IPS DF 4.7 (cell line): ENCODE results near the gene ARAP3.
"Not testable (repeated sequence)": the region's sequence is repeated elsewhere in the genome, so short reads cannot be mapped to it uniquely, and the experiment has no call there.

Experiments used
- DNase-seq: peaks from one replicate; pipeline ENCODE4 v3.0.0-alpha.2; 2013; ENCODE audit warnings: low spot score; ENCODE audit errors: extremely low read depth

ARAP3 gene, protein sequence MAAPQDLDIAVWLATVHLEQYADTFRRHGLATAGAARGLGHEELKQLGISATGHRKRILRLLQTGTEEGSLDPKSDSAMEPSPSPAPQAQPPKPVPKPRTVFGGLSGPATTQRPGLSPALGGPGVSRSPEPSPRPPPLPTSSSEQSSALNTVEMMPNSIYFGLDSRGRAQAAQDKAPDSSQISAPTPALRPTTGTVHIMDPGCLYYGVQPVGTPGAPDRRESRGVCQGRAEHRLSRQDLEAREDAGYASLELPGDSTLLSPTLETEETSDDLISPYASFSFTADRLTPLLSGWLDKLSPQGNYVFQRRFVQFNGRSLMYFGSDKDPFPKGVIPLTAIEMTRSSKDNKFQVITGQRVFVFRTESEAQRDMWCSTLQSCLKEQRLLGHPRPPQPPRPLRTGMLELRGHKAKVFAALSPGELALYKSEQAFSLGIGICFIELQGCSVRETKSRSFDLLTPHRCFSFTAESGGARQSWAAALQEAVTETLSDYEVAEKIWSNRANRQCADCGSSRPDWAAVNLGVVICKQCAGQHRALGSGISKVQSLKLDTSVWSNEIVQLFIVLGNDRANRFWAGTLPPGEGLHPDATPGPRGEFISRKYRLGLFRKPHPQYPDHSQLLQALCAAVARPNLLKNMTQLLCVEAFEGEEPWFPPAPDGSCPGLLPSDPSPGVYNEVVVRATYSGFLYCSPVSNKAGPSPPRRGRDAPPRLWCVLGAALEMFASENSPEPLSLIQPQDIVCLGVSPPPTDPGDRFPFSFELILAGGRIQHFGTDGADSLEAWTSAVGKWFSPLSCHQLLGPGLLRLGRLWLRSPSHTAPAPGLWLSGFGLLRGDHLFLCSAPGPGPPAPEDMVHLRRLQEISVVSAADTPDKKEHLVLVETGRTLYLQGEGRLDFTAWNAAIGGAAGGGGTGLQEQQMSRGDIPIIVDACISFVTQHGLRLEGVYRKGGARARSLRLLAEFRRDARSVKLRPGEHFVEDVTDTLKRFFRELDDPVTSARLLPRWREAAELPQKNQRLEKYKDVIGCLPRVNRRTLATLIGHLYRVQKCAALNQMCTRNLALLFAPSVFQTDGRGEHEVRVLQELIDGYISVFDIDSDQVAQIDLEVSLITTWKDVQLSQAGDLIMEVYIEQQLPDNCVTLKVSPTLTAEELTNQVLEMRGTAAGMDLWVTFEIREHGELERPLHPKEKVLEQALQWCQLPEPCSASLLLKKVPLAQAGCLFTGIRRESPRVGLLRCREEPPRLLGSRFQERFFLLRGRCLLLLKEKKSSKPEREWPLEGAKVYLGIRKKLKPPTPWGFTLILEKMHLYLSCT (N-terminal part only)

DNA sequence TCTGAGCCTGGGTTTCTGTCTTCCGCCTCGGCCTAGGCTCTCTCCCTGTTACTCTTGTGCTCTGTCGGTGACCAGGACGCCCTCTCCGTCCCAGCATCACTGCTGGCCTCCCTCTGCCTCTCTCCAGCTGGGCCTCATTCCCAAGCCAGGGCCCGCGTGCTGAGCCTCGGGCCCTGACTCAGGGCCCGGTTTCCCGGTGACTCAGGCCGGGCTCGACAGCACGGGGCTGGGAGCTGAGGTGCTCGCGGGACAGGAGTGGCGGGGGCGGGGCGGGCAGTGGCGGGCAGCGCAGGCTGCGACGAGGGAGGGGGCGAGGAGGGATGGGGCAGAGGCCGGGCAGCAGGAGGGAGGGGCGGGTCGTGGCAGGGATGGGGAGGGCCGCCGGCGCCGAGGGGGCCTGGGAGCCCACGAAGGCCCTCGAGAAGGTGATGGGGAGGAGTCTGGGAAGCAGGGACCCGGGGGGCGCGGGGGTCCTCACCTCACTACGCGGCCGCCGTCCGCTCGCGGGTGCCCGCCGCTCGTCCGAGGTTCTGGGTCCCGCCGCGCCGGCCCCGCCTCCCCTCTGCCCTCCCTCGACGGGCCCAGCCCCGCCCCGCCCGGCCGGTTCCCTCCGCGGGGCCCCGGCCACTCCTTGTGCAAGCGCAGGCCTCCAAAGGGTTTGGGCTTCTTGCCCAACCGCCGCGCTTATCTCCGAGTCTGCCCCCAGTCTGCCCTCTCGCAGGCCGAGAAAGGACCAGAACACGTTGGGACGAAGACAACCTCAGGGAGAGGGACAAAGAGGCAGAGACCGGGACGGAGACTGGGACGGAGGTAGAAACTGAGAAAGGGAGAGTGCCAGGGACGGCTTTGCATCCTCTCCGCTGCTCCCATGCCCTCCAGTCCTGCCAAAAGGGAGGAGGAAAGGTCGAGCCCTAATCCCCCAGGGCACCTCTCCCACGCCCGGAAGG, at the start of gene ARAP3:
ARAP3 (minus strand) TSS at position 536 of the 947 bp plus-strand sequence. CDS start 1,744 bp downstream, outside the sequence.
- no peak for DNase-seq

DNA sequence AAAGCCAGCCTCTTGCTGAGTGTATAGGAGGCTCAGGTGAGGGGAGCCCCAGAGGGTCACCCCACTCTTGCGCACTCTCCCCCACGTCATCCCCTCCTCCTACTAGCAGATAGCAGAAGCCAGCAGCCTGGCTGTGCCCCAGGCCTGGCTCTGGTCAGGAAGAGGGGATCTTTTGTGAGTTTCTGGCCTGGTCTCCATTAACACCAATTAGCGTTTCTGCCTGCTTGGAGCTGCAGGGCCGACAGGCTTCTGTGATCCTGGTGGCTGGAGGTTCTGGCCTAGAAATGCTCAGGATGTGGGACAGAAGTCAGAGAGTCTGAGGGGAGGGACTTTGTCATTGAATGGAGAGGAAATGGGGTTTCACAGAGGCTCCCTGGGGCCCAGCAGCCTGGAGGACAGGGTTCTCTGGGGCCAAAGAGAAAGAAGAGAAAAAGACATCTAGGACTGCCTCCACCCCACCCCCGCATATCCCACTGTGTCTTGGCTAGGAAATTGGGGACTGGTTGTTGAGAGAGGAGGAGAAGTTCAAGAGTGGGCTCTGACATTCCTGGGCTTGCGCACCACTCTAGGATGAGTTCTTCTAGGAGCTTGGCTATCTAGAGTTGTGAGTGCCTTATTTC, 47.5 kb upstream of the ARAP3 start:
- DNase-seq = no peak

DNA sequence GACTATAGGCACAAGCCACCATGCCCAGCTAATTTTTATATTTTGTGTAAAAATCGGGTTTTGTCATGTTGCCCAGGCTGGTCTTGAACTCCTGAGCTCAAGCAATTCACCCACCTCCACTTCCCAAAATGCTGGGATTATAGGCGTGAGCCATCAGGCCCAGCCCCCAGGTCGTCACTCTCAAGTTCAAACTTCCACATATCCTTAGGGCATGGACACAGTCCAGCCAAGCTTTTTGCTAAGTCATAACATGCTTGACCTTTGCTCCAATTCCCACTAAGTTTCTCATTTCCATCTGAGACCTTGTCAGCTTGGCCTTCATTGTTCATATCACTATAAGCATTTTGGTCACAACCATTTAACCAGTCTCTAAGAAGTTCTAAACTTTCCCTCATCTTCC, 43.9 kb upstream of the ARAP3 start:
- no peak for DNase-seq

DNA sequence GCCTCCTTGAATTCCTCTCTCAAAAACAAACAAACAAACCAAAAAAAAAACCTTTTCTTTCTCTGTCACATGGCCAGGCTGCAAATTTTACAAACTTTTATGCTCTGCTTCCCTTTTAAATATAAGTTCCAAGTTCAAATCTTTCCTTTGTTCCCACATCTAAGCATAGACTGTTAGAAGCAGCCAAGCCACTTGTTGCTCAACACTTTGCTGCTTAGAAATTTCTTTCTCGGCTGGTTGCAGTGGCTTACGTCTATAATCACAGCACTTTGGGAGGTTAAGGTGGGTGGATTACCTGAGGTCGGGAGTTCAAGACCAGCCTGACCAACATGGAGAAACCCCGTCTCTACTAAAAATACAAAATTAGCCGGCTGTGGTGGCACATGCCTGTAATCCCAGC, 43.1 kb upstream of the ARAP3 start:
- DNase-seq = not testable (repeated sequence)

DNA sequence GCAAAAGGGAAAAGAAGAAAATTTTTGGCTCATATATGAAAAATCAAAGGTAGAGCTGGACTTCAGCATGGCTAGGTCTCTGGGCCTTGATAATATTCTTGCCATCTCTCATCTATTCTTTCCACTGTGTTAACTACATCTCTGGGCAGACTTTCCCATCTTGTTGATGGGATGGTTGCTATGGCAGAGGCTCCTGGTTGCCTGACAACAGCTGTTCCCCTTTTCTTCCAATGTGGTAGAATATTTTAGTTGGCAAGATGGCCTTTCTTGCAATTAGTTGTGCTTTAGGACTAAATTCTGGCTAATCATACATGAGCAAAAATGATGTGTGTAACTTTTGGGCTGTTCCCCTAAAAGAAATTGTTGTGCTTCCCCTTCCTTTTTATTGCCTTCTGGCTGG, 40.2 kb upstream of the ARAP3 start:
- DNase-seq = no peak

DNA sequence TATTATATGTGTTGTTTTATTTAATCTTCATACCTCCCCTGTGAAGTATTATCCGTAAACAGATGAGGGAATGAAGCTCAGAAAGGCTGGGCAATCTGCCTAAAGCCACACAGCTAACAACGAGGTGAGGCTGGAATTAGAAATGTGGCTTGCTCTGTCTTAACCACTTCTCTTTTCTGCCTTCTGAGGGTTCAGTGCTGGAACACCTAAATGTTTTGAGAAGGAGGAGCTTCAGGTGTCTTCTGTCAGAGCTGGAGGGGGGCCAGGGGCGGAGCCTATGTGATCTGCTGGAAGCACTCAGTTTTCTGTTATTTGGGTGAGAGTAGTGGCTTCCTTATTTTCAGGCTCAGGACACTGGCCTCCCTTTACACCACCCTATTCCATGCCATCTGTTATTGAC, 35.0 kb upstream of the ARAP3 start:
- DNase-seq = no peak

DNA sequence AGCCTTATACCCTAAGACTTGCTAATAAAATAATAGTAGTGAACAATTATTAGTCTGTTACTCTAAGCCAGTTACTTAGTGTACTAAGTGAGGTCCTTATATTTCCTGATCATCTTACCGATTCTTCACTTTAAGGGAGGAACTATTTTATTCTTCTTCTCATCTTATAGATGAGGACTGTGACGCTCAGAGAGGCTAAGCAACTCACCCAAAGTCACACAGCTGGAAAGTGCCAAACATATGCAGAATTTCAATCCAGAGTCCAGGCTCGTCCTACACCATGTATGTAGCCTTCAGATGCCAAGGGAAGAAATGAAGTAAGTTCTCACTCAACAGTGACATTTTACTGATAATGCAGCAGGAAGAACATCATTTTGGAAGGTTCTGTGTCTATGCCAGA, 34.4 kb upstream of the ARAP3 start:
- DNase-seq = no peak

DNA sequence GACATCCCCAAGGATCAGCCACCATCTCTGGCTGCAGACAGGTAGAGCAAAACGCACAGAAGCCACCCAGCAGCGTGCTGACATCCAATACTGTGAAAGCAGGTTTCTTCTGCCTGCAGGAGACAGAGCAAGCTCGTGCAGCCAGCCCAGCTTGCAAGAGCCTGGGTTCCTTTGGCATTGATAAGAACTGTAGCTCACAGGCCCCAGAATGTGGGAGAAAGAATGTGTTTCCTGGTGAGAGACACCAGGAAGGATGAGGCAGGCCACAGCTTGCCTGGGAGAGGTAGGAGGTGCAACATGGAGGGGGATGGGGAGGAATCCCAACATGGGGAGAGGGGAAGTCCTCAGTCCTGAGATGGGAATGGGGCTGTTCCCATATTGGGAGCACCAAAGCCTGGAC, 34.0 kb upstream of the ARAP3 start:
- no peak for DNase-seq

DNA sequence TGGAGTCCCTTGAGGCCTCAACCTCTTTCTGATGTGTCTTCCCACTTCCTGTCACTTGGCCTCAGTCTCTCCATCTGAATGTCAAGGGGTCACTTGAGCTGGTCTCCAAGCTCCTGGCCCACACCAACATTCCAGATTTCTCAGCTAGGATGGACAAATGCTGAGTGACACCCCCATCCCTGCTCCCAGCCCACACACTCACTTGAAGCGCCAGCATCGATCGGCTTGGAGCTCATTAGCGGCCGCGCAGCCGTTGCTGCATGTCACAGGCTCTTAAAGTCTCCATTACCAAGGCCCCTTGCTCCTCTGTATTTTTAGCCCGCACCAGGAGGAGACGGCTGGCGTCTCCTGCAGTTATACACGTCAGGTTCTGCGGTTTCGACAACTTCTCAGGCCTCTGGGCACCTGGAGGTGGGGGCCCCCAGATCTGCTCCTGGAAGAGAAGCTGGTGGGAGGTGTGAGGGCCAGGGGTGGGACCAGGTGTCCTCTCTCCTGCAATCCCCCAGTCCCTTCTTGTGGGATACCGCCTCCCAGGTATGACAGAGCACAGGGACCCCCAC, 33.4 kb upstream of the ARAP3 start:
- DNase-seq = no peak

DNA sequence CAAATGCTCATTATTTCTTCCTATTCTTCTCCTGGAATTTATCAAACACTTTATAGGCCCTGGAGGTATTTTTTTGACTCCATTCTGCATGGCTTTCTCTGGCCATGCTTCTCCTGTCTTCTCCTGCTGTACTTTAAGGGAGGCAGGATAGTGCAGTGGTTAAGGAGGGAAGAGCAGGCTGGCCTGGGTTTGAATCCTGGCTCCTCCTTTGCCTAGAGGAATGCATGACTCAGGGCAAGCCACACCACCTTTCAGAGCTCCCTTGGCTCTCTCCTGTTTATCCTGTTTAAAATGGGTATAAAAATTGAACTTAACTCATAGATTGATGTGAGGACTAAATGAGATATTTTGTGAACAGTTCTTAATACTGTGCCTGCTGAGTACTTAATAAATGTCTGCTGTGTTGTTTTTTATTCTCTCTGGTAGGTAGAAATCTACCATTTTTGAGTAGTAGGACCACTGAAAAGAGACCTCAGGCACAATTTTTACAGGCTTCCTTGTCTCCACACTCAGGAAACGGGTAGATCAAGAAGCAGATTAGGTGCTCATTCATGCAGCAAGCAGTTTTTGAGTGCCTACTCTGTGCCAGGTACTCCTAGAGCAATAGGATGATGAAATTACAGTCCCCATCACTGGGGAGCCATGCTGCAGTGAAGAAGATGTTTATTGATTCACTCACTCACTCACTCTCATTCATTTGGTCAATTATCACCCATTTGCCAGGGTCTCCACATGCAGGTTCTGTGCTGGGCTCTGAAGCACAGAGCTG, 32.7 kb upstream of the ARAP3 start:
- DNase-seq = no peak

DNA sequence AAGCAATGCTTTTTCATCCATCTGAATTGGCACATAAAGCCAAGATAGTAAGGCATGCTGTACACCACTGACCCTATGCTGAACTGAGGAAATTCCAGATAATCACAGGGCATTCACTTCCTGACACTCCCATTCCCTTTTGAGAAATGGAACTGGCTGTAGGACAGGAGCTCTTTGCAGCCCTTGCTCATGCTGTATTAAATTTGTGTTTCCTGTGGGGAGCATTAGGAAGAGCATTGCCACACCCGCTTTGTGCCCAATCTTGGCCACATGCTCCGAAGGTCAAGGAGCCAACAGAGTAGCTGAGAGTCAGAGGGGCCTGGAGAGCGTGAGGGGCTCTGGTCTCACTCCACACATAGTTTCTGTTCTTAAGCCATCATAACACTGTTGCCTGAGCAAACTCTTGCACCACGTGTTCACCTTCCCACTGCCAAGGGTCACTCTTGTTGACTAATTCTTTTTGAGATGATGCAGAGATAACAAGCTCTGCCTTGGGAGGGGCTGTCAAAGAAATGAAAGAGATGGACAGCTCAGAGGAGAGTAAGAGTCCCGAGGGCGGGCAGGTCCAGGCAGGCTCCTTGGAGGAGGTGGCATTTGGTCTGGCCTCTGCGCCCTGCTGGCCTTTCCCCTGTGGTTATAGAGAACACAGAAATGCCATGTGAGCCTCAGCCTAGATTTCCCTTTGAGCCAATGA, 31.7 kb upstream of the ARAP3 start:
- DNase-seq = no peak

DNA sequence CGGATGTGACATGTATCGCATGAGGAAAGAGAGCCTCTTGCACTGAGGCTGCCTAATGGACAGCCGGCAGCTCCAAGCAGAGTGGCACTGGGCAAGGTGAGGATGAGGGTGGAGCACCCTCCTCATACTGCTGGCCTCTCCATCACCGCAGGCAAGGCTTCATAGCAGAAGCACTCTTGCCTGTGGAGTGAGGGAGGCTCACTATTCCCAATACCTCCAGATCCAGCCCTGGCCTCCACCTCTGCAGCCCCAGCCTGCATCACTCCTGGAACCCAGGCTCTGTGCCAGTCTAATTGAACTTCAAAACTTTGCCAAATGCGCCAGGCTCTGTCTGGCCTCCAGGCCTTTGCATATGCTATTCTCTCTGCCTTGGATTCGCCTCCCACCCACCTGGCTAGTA, 29.7 kb upstream of the ARAP3 start:
- no peak for DNase-seq

DNA sequence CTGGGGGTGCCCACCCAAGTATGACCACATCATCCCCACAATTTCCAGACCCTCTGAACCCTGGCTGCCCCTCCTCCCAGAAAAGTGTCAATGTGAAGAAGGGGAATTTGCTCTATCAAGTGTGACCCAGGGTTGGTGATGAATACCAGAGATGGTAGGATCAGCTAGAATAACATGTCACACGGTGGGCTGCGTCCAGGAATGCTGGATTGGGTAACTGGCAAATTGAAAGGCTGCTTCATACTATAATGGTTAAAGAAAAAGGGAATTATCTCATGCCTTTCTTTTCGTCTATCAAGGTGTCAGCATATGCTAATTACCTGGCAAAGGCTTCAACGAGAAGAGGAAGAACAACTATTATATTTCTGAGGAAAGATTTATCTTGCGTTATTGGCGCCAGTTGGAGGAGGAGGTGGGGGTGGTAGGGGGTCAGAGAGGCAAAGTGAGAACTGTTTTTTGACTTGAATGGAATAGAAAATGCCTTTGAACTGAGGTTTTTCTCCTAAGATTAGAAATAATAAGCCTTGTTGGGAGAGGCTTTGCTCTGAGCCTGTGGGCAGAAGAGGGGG, 27.8 kb upstream of the ARAP3 start:
- no peak for DNase-seq

DNA sequence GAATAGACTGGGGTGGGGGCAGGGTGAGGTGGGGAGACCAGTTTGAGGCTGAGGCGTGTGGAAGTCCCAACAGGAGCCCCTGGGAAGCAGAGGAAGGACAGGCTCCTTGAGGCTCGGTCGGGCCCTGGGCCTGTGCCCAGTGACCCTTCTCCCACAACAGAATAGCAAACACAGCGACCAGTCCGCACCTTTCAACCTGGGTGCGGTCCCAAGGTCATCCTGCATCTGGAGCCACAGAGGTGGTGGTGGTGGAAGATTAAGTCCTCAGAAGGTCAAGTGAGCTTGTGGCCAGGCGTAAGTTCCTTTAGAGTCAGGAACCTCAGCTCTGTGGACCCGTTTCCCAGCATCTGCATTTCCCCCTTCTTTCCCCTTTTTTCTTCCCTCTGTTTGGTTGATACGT, 26.0 kb upstream of the ARAP3 start:
- no peak for DNase-seq

DNA sequence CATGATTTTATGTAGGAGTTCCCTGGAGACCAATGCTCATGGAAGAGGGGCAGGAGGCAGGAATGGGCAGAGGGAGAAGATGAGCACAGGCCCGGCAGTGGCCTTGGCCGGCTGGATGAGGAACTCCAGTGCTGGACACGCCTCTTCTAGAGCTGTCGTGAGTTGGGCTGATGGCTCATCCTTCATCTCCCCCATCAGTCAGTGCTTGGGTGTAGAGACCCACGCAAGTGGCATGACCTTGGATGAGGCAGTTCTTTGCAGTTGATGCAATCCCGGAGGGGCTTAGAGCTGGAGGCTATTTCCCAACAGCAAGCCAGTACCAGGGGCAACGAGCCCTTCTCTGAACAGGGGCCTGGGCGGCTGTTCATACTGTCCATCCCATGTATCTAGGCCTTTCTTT, 25.5 kb upstream of the ARAP3 start:
- no peak for DNase-seq

DNA sequence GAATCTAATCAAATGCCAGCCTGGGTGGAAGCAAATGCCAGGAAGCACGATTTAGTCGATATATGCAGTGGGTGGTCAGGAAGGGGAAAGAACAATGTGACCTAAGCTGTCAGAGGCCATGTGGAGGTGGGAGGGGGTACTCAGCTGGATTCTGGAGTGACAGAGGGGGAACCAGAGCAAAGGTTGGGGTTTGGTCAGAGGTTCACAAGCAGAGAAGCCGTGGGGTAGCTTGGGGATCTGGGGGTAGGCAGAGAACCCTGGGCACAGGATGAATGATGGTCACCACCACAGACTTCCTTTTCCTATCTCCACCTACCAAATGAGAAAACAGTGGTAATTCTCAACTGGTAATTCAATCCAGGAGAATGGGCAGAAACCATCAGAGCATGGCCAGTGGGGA, 24.1 kb upstream of the ARAP3 start:
- DNase-seq = no peak

DNA sequence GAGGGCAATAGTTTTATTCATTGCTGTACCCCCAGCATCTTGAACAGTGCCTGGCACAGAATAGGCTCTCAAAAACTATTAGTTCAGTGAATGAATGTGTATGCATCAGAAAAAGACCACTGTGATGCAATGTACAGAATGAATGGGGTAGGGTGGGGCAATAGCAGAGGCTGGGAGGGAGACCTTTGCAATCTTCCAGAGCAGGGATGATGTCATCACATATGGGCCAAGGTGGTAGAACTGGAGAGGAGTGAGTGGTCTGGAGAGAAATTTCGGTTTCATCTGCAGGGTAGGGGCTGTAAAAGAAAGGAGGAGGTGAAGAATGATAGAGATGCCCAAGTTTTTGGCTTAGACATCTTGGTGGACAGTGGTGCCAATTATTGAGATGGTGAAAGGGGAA, 23.4 kb upstream of the ARAP3 start:
- no peak for DNase-seq

DNA sequence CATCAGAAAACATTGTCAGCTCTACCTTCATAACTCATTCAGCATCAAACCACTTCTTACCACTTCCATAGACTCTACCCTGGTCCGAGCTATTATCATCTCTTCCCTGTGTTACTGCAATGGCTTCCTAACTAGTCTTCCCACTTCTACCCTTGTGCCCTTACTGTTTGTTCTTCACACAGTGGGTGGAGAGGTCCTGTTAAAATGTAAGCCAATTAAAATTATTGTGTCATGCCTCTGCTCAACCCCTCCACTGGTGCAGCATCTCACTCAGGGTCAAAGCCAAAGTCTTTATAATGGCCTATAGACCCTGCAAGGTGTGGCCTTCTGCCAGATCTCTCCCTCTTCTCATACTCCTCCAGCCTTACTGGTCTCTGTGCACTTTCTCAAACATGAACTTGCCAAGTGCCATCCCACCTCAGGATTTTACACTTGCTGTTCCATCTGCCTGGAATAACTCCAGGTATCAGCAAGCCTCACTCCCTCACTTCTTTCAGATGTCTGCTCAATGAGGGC, 22.8 kb upstream of the ARAP3 start:
- DNase-seq = no peak
